ENCODE measurements around the gene ZNF746. TPM values are rescaled to one million over a fixed set of nuclear protein-coding genes. Genes with fewer than 3 reads are reported as not detected.

ZNF746 gene
- total RNA-seq, 1 experiment from 2014 or later, result 22.2 TPM

- H3K27me3 ChIP-seq (ENCODE audit: control insufficient read depth, insufficient read depth, low read length), result no peaks in the 10 kb centered on the region
- TF ChIP-seq SIN3A (IDR thresholded peaks at IDR 0.05; ENCODE audit: borderline replicate concordance, insufficient read depth, low read depth, low read length) (no peak), REST (IDR thresholded peaks at IDR 0.05; ENCODE audit: insufficient read depth in 1 of 2, low read depth in 2 of 2, low read length in 1 of 2) (no peak)
- in situ Hi-C loops (cut with HindIII; ENCODE audit: low pct_unique_long_range_greater_than_20kb, low sequenced_read_pairs) (no loop called here), intact Hi-C loops (cut with micrococcal nuclease; ENCODE audit: unreplicated experiment) (no loop called here)
- no TSS peak for BruUV-seq (replicated peaks)
- H3K9me3 ChIP-seq (ENCODE audit: control insufficient read depth, insufficient read depth, low read depth, low read length), result no peaks in the 10 kb centered on the region
- H3K4me3 ChIP-seq (ENCODE audit: low read depth in 2 of 2, low read length in 2 of 2), result peak overlapping the region; percentile 54 to 69
- H3K4me1 ChIP-seq (ENCODE audit: control insufficient read depth, insufficient read depth, low read length), result 0 out of 2 replicates have a peak, but pooled peaks cover 4% of the 10 kb centered on the region
- POLR2A ChIA-PET, result no interaction called here
- H3K27ac ChIP-seq (ENCODE audit: low read length), result peak overlapping the region; percentile 60
- H3K36me3 ChIP-seq (ENCODE audit: control insufficient read depth, insufficient read depth, low read length), result peaks cover 3% of the 10 kb centered on the region; the same call in 1 of the 2 replicates
- no peak for DNase-seq (ENCODE audit: low read depth, low spot score)
- ATAC-seq, result peak; percentile 46
- CTCF ChIA-PET, result no interaction called here
Observed at GRCh38 chr7:149496642-149497391, 792 bp downstream of the ZNF746 start.

GRCh38 chr7:149495785-149496641 is 1.6 kb downstream of the ZNF746 start:
- Histone ChIP-seq H3K4me1 (ENCODE audit: control insufficient read depth, insufficient read depth, low read length) (0 out of 2 replicates have a peak, but pooled peaks cover 4% of the 10 kb centered on the region), H3K36me3 (ENCODE audit: control insufficient read depth, insufficient read depth, low read length) (peaks cover 4% of the 10 kb centered on the region; the same call in 1 of the 2 replicates), H3K27me3 (ENCODE audit: control insufficient read depth, insufficient read depth, low read length) (no peaks in the 10 kb centered on the region), H3K4me3 (ENCODE audit: low read depth in 2 of 2, low read length in 2 of 2) (peak overlapping the region; percentile 54 to 69), H3K27ac (ENCODE audit: low read length) (no peak overlapping the region), H3K9me3 (ENCODE audit: control insufficient read depth, insufficient read depth, low read depth, low read length) (no peaks in the 10 kb centered on the region)
- intact Hi-C loops (cut with micrococcal nuclease; ENCODE audit: unreplicated experiment), result no loop called here
- no TSS peak for BruUV-seq (replicated peaks)
- POLR2A ChIA-PET, result interaction anchor here (0.6 kb wide), 2 partner anchors 54 to 403 kb away, joined by 6 to 7 read pairs; no protein-coding TSS in a partner anchor
- CTCF ChIA-PET, result interaction anchor here (0.6 to 0.9 kb wide), 2 partner anchors 129 to 259 kb away, joined by 3 to 4 read pairs; no protein-coding TSS in a partner anchor
- TF ChIP-seq REST (IDR thresholded peaks at IDR 0.05; ENCODE audit: insufficient read depth in 1 of 2, low read depth in 2 of 2, low read length in 1 of 2) (no peak), TCF7L2 (IDR thresholded peaks at IDR 0.05; ENCODE audit: low read depth, low read length) (no peak), POLR2AphosphoS5 (IDR thresholded peaks at IDR 0.05; ENCODE audit: low read depth, low read length) (no peak), SIN3A (IDR thresholded peaks at IDR 0.05; ENCODE audit: borderline replicate concordance, insufficient read depth, low read depth, low read length) (no peak), CTCF (IDR thresholded peaks at IDR 0.05) (no peak)
- in situ Hi-C loops (cut with HindIII; ENCODE audit: low pct_unique_long_range_greater_than_20kb, low sequenced_read_pairs), result no loop called here
- ATAC-seq (no peak), DNase-seq (ENCODE audit: low read depth, low spot score) (no peak)
